ENCODE results near the gene HNRNPCL1.

DNA sequence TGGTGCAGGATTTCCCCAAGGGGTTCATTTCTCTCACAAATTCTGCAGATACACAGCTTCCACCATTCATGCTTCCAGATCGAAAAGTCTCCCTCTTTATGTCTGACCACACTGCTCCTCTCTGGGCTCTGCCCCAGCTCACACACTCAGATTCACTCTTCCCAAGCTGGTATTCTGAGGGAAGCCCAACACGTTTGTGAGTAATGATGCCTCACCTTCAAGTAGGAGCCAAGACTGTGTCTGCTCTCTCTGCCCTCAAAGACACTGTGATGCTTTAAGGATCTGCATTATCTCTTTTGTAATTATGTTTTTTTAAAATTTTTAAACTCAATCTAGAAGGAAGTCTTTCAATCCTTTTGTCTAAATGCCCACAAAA lies 37.1 kb downstream of the HNRNPCL1 start:
- no peak for TF ChIP-seq YY1 (IDR thresholded peaks at IDR 0.05; ENCODE audit: insufficient read depth, insufficient read length)
- TF ChIP-seq ZNF274 (IDR thresholded peaks at IDR 0.05; ENCODE audit: low read depth, low read length): no peak

Measured in NT2/D1 (cell line).